Hepatocyte (in vitro differentiated cells): Measurements from ENCODE around the gene VCP. TPM values are rescaled to one million over a fixed set of nuclear protein-coding genes. Genes with fewer than 3 reads are reported as not detected.

ENCODE experiments used
- DNase-seq: peaks from one replicate; pipeline ENCODE4 v3.0.0-alpha.2; 2016; ENCODE audit warnings: low spot score
- H2AFZ ChIP-seq: fragments of 200-600 bp; sonication (generic); 2 replicates; pipeline ENCODE4 v1.6.0; 2016; ENCODE audit warnings: antibody characterized with exemption, mild to moderate bottlenecking
- H3K27ac ChIP-seq: fragments of 200-600 bp; sonication (generic); 2 replicates; pipeline ENCODE4 v1.5.1; 2016; ENCODE audit warnings: mild to moderate bottlenecking
- H3K27me3 ChIP-seq: fragments of 200-600 bp; sonication (generic); 2 replicates; pipeline ENCODE4 v1.6.1; 2016
- H3K36me3 ChIP-seq: fragments of 200-600 bp; sonication (generic); replicated peaks from 2 replicates; pipeline ENCODE4 v1.5.1; 2016; ENCODE audit warnings: low read depth; ENCODE audit not compliant: insufficient read depth
- H3K4me1 ChIP-seq: fragments of 200-600 bp; sonication (generic); 2 replicates; pipeline ENCODE4 v1.5.1; 2016; ENCODE audit warnings: mild to moderate bottlenecking, moderate library complexity; ENCODE audit not compliant: insufficient read depth
- H3K4me2 ChIP-seq: fragments of 200-600 bp; sonication (generic); 2 replicates; pipeline ENCODE4 v1.6.0; 2016
- H3K4me3 ChIP-seq: fragments of 200-600 bp; sonication (generic); 2 replicates; pipeline ENCODE4 v1.5.1; 2016; ENCODE audit warnings: mild to moderate bottlenecking
- H3K79me2 ChIP-seq: fragments of 200-600 bp; sonication (generic); 2 replicates; pipeline ENCODE4 v1.6.0; 2017; ENCODE audit warnings: mild to moderate bottlenecking
- H3K9me2 ChIP-seq: fragments of 200-600 bp; sonication (generic); replicated peaks from 2 replicates; pipeline ENCODE4 v1.6.0; 2017; ENCODE audit warnings: mild to moderate bottlenecking; ENCODE audit not compliant: insufficient read depth
- H3K9me3 ChIP-seq: fragments of 200-600 bp; sonication (generic); 2 replicates; pipeline ENCODE4 v1.5.1; 2016; ENCODE audit warnings: low read depth, mild to moderate bottlenecking
- H4K20me1 ChIP-seq: fragments of 200-600 bp; sonication (generic); 2 replicates; pipeline ENCODE4 v1.6.0; 2016; ENCODE audit warnings: mild to moderate bottlenecking; ENCODE audit not compliant: insufficient read depth, poor library complexity, severe bottlenecking
- CTCF ChIP-seq: fragments of 200-600 bp; sonication (generic); IDR thresholded peaks from 2 replicates; pipeline ENCODE4 v1.5.1; 2016; ENCODE audit warnings: antibody characterized with exemption, mild to moderate bottlenecking; ENCODE audit not compliant: poor library complexity
- EZH2 ChIP-seq: fragments of 200-600 bp; sonication (generic); IDR thresholded peaks from 2 replicates; pipeline ENCODE4 v1.6.1; 2016; ENCODE audit warnings: antibody characterized with exemption, mild to moderate bottlenecking, borderline replicate concordance
- EZH2phosphoT487 ChIP-seq: fragments of 200-600 bp; sonication (generic); IDR thresholded peaks from one replicate; pipeline ENCODE4 v1.6.1; 2018; ENCODE audit warnings: antibody characterized with exemption, mild to moderate bottlenecking, low read depth, moderate library complexity; ENCODE audit not compliant: unreplicated experiment, severe bottlenecking
- WGBS: methylation state at CpG from one replicate; pipeline ENCODE4 v1.1.6; 2016; ENCODE audit warnings: low lambda C conversion rate; ENCODE audit errors: missing lambda C conversion rate; 5-methylcytosine and 5-hydroxymethylcytosine counted together
- polyA plus RNA-seq: library from polyadenylated mRNA; unstranded; fragments of >200 nt; fragmentation: Nextera tagmentation; extraction: Ambion mirVana; gene quantifications from 2 replicates; pipeline ENCODE4 v1.2.1, GENCODE V29; 2016
- total RNA-seq: library from RNA; depleted of rRNA; stranded (reverse); fragments of >200 nt; gene quantifications from 2 replicates; pipeline ENCODE4 v1.2.3, GENCODE V29; 2014

The VCP gene
- total and polyA plus RNA-seq, 2 experiments from 2014 or later: 250 to 284 TPM

- Histone ChIP-seq H3K27me3 (no peaks in the 10 kb centered on the region), H3K9me3 (no peaks in the 10 kb centered on the region), H3K79me2 (no peaks in the 10 kb centered on the region), H4K20me1 (no peaks in the 10 kb centered on the region), H3K4me1 (peaks cover 8% of the 10 kb centered on the region), H3K36me3 (no peaks in the 10 kb centered on the region), H3K27ac (no peak overlapping the region), H2AFZ (no peak overlapping the region), H3K4me2 (no peak overlapping the region), H3K9me2 (no peaks in the 10 kb centered on the region), H3K4me3 (no peak overlapping the region)
- 85% methylated on average over 2 of the region's 2 CpGs for WGBS
- no peak for DNase-seq
- TF ChIP-seq EZH2 (no peak), EZH2phosphoT487 (no peak), CTCF (no peak)
These were observed 42.6 kb downstream of the VCP start for GRCh38 chr9:35029852-35030251.

GRCh38 chr9:35029241-35029640 is 43.2 kb downstream of the VCP start:
- H2AFZ ChIP-seq: no peak overlapping the region
- H3K9me3 ChIP-seq: no peaks in the 10 kb centered on the region
- TF ChIP-seq CTCF: no peak
- no peak for TF ChIP-seq EZH2
- TF ChIP-seq EZH2phosphoT487: no peak
- no peaks in the 10 kb centered on the region for H3K79me2 ChIP-seq
- H3K9me2 ChIP-seq: no peaks in the 10 kb centered on the region
- no peak overlapping the region for H3K4me3 ChIP-seq
- no peaks in the 10 kb centered on the region for H3K36me3 ChIP-seq
- 72% methylated on average over 4 of the region's 4 CpGs for WGBS
- no peak for DNase-seq
- no peak overlapping the region for H3K27ac ChIP-seq
- no peaks in the 10 kb centered on the region for H3K27me3 ChIP-seq
- H4K20me1 ChIP-seq: no peaks in the 10 kb centered on the region
- H3K4me1 ChIP-seq: peaks cover 8% of the 10 kb centered on the region
- no peak overlapping the region for H3K4me2 ChIP-seq

GRCh38 chr9:35028341-35028740 is 44.1 kb downstream of the VCP start:
- no peaks in the 10 kb centered on the region for H4K20me1 ChIP-seq
- no peaks in the 10 kb centered on the region for H3K9me3 ChIP-seq
- no peak overlapping the region for H3K4me3 ChIP-seq
- H3K79me2 ChIP-seq: no peaks in the 10 kb centered on the region
- peaks cover 8% of the 10 kb centered on the region for H3K4me1 ChIP-seq
- no peak for DNase-seq
- TF ChIP-seq EZH2 (no peak), CTCF (no peak), EZH2phosphoT487 (no peak)
- no peak overlapping the region for H3K4me2 ChIP-seq
- H3K27me3 ChIP-seq: no peaks in the 10 kb centered on the region
- H3K27ac ChIP-seq: no peak overlapping the region
- no peaks in the 10 kb centered on the region for H3K36me3 ChIP-seq
- no peaks in the 10 kb centered on the region for H3K9me2 ChIP-seq
- H2AFZ ChIP-seq: no peak overlapping the region

- Histone ChIP-seq H3K4me3 (no peak overlapping the region), H3K4me2 (no peak overlapping the region), H3K36me3 (no peaks in the 10 kb centered on the region), H3K27ac (no peak overlapping the region), H4K20me1 (no peaks in the 10 kb centered on the region), H3K79me2 (no peaks in the 10 kb centered on the region), H3K27me3 (no peaks in the 10 kb centered on the region), H3K9me2 (no peaks in the 10 kb centered on the region), H3K9me3 (no peaks in the 10 kb centered on the region), H3K4me1 (peaks cover 8% of the 10 kb centered on the region), H2AFZ (no peak overlapping the region)
- WGBS: 33% methylated on average over 1 of the region's 1 CpG
- no peak for TF ChIP-seq EZH2
- TF ChIP-seq EZH2phosphoT487: no peak
- no peak for TF ChIP-seq CTCF
- no peak for DNase-seq
These were observed 44.6 kb downstream of the VCP start for GRCh38 chr9:35027860-35028259.
